ENCODE measurements around the gene USP3.

DNA sequence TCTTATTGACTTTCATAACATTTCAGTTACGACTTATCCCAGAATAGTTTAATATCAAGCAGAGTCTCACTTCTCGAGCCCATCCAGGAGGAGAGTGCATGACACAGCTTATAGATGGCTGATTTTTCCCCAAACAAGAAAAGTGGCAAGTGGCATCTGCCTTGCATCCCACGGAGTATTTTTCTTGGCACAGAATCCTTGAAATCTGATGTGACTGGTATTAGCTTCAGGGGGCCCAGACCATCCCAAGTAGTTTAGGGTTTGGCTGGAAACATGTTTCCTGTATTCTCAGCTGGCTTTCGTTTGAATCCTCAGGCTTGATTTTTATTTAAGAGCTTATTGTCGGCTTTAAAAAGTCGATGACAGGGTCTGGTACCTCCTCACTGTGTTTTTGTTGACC, 72.0 kb downstream of the USP3 start:
- TF ChIP-seq, protein P1, sequence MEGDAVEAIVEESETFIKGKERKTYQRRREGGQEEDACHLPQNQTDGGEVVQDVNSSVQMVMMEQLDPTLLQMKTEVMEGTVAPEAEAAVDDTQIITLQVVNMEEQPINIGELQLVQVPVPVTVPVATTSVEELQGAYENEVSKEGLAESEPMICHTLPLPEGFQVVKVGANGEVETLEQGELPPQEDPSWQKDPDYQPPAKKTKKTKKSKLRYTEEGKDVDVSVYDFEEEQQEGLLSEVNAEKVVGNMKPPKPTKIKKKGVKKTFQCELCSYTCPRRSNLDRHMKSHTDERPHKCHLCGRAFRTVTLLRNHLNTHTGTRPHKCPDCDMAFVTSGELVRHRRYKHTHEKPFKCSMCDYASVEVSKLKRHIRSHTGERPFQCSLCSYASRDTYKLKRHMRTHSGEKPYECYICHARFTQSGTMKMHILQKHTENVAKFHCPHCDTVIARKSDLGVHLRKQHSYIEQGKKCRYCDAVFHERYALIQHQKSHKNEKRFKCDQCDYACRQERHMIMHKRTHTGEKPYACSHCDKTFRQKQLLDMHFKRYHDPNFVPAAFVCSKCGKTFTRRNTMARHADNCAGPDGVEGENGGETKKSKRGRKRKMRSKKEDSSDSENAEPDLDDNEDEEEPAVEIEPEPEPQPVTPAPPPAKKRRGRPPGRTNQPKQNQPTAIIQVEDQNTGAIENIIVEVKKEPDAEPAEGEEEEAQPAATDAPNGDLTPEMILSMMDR (conservative IDR thresholded peaks at IDR 0.05; ENCODE audit: low read length), result no peak
- no peak for TF ChIP-seq EZH2phosphoT487 (IDR thresholded peaks at IDR 0.05; ENCODE audit: borderline replicate concordance)
